ENCODE results near the gene KCNQ5. TPM values are rescaled to one million over a fixed set of nuclear protein-coding genes. Genes with fewer than 3 reads are reported as not detected.

Gene KCNQ5
- polyA plus RNA-seq, 3 donors: not detected

- Histone ChIP-seq H3K4me1 (ENCODE audit: control insufficient read depth in 1 of 2, insufficient read depth in 2 of 2, low read length in 2 of 2) (no peaks in the 10 kb centered on the region), H3K27ac (ENCODE audit: low read depth in 1 of 2, low read length in 2 of 2) (no peak overlapping the region), H3K9ac (ENCODE audit: insufficient read depth, low read length, poor library complexity, severe bottlenecking) (no peak overlapping the region), H3K36me3 (replicated peaks in 1 of 2; ENCODE audit: control insufficient read depth in 1 of 2, insufficient read depth in 2 of 2, low read length in 2 of 2) (no peaks in the 10 kb centered on the region), H3K4me3 (replicated peaks in 1 of 3; ENCODE audit: low read depth in 2 of 3, low read length in 3 of 3) (no peak overlapping the region), H3K9me3 (replicated peaks in 1 of 2; ENCODE audit: control insufficient read depth in 1 of 2, insufficient read depth in 1 of 2, low read length in 2 of 2) (peaks cover 5% of the 10 kb centered on the region in 2 donors), H4K20me1 (ENCODE audit: insufficient read depth, low read length) (no peaks in the 10 kb centered on the region), H3K79me2 (ENCODE audit: insufficient read depth, low read length) (no peaks in the 10 kb centered on the region), H3K27me3 (ENCODE audit: control insufficient read depth in 2 of 2, insufficient read depth in 2 of 2, low read length in 2 of 2) (no peaks in the 10 kb centered on the region), H3K4me2 (replicated peaks; ENCODE audit: extremely low read depth, low read length, poor library complexity, severe bottlenecking) (no peak overlapping the region), H2AFZ (ENCODE audit: insufficient read depth, low read depth, low read length, poor library complexity, severe bottlenecking) (no peak overlapping the region)
- DNase-seq: no peak
- Mint-ChIP-seq H3K4me3 (no peak overlapping the region), H3K4me1 (peaks cover 5% of the 10 kb centered on the region), H3K27me3 (ENCODE audit: low read depth in 3 of 3) (no peaks in the 10 kb centered on the region), H3K9me3 (peaks cover 0 to 8% (median 0%) of the 10 kb centered on the region in 7 donors), H3K36me3 (no peaks in the 10 kb centered on the region), H3K27ac (no peak overlapping the region)
- no peak for TF ChIP-seq CTCF (IDR thresholded peaks at IDR 0.05)
- WGBS (ENCODE audit: insufficient coverage): no CpG with 5 or more reads among the region's 1 CpG
- intact Hi-C loops (cut with micrococcal nuclease): no loop called here
Observed at GRCh38 chr6:72943699-72944098, 321.8 kb downstream of the KCNQ5 start.

- H3K36me3 Mint-ChIP-seq: no peaks in the 10 kb centered on the region
- Histone ChIP-seq H3K9me3 (replicated peaks in 1 of 2; ENCODE audit: control insufficient read depth in 1 of 2, insufficient read depth in 1 of 2, low read length in 2 of 2) (peaks cover 5% of the 10 kb centered on the region in 2 donors), H3K79me2 (ENCODE audit: insufficient read depth, low read length) (no peaks in the 10 kb centered on the region), H3K27me3 (ENCODE audit: control insufficient read depth in 2 of 2, insufficient read depth in 2 of 2, low read length in 2 of 2) (no peaks in the 10 kb centered on the region), H2AFZ (ENCODE audit: insufficient read depth, low read depth, low read length, poor library complexity, severe bottlenecking) (peak overlapping the region; percentile 43), H3K4me1 (ENCODE audit: control insufficient read depth in 1 of 2, insufficient read depth in 2 of 2, low read length in 2 of 2) (no peaks in the 10 kb centered on the region), H3K27ac (ENCODE audit: low read depth in 1 of 2, low read length in 2 of 2) (no peak overlapping the region), H4K20me1 (ENCODE audit: insufficient read depth, low read length) (no peaks in the 10 kb centered on the region), H3K9ac (ENCODE audit: insufficient read depth, low read length, poor library complexity, severe bottlenecking) (no peak overlapping the region), H3K4me3 (replicated peaks in 1 of 3; ENCODE audit: low read depth in 2 of 3, low read length in 3 of 3) (no peak overlapping the region), H3K4me2 (replicated peaks; ENCODE audit: extremely low read depth, low read length, poor library complexity, severe bottlenecking) (no peak overlapping the region), H3K36me3 (replicated peaks in 1 of 2; ENCODE audit: control insufficient read depth in 1 of 2, insufficient read depth in 2 of 2, low read length in 2 of 2) (no peaks in the 10 kb centered on the region)
- TF ChIP-seq CTCF (IDR thresholded peaks at IDR 0.05): no peak
- no peak overlapping the region for H3K4me3 Mint-ChIP-seq
- peaks cover 5% of the 10 kb centered on the region for H3K4me1 Mint-ChIP-seq
- intact Hi-C loops (cut with micrococcal nuclease): no loop called here
- DNase-seq: no peak
- no peaks in the 10 kb centered on the region for H3K27me3 Mint-ChIP-seq (ENCODE audit: low read depth in 3 of 3)
- no peak overlapping the region for H3K27ac Mint-ChIP-seq
- H3K9me3 Mint-ChIP-seq: peaks cover 0 to 8% (median 0%) of the 10 kb centered on the region in 7 donors
- WGBS (ENCODE audit: insufficient coverage): 0% methylated on average over 1 of the region's 2 CpGs
Observed at GRCh38 chr6:72944660-72945059, 322.8 kb downstream of the KCNQ5 start.

Data from CD14-positive monocyte (primary cell).